RCC 7860 (cell line): ENCODE measurements around the gene KRT9.

ENCODE experiments used
- DNase-seq: peaks from one replicate; pipeline ENCODE4 v3.0.0-alpha.2; 2015; ENCODE audit warnings: low spot score
- FAIRE-seq: peaks from 2 replicates; lab custom pipeline; 2012; peaks lifted over from hg19 to GRCh38; lab: Jason Lieb, UNC

Gene KRT9

GRCh38 chr17:41533613-41534012, 38.2 kb downstream of the KRT9 start:
- DNase-seq = no peak
- no peak for FAIRE-seq

- DNase-seq (no peak), FAIRE-seq (no peak)
Measured at GRCh38 chr17:41532947-41533570, 38.8 kb downstream of the KRT9 start.

- FAIRE-seq = no peak
Measured at GRCh38 chr17:41531993-41532392, 39.9 kb downstream of the KRT9 start.

GRCh38 chr17:41530062-41531048, 41.5 kb downstream of the KRT9 start:
- DNase-seq (peak; percentile 98), FAIRE-seq (peak; percentile 95)

More at GRCh38 chr17:41531993-41532392, 39.9 kb downstream of the KRT9 start:
- DNase-seq = no peak

- DNase-seq (no peak), FAIRE-seq (no peak)
Measured at GRCh38 chr17:41529491-41529915, 42.4 kb downstream of the KRT9 start.

- DNase-seq = no peak
- no peak for FAIRE-seq
Measured at GRCh38 chr17:41528959-41529353, 42.9 kb downstream of the KRT9 start.

GRCh38 chr17:41527063-41528023, 44.5 kb downstream of the KRT9 start:
- no peak for FAIRE-seq
- no peak for DNase-seq

- no peak for DNase-seq
- no peak for FAIRE-seq
Measured at GRCh38 chr17:41524261-41524660, 47.6 kb downstream of the KRT9 start.

GRCh38 chr17:41523787-41524186, 48.1 kb downstream of the KRT9 start:
- DNase-seq (no peak), FAIRE-seq (no peak)

- no peak for DNase-seq
- no peak for FAIRE-seq
Measured at GRCh38 chr17:41523225-41523593, 48.6 kb downstream of the KRT9 start.

- FAIRE-seq = no peak
Measured at GRCh38 chr17:41522301-41523224, 49.3 kb downstream of the KRT9 start.

GRCh38 chr17:41521574-41522261, 50.1 kb downstream of the KRT9 start:
- DNase-seq = peak; percentile 95
- FAIRE-seq = peak; percentile 89

More at GRCh38 chr17:41522301-41523224, 49.3 kb downstream of the KRT9 start:
- DNase-seq = no peak

- FAIRE-seq = no peak
- DNase-seq = no peak
Measured at GRCh38 chr17:41520821-41521521, 50.9 kb downstream of the KRT9 start.

- FAIRE-seq (no peak), DNase-seq (no peak)
Measured at GRCh38 chr17:41519501-41520224, 52.2 kb downstream of the KRT9 start.

- FAIRE-seq (no peak), DNase-seq (no peak)
Measured at GRCh38 chr17:41518789-41519449, 52.9 kb downstream of the KRT9 start, which contains the start of gene KRT15. Gene KRT15 (minus strand): TSS chr17:41518890. CDS start chr17:41518827, 63 bp downstream.

GRCh38 chr17:41518031-41518430, 53.8 kb downstream of the KRT9 start:
- FAIRE-seq (no peak), DNase-seq (no peak)

- FAIRE-seq (no peak), DNase-seq (no peak)
Measured at GRCh38 chr17:41516830-41517283, 55.0 kb downstream of the KRT9 start.
